Neural cell (in vitro differentiated cells): ENCODE measurements around the gene BRD7. TPM values are rescaled to one million over a fixed set of nuclear protein-coding genes. Genes with fewer than 3 reads are reported as not detected.

Experiments
- H2AFZ ChIP-seq: fragments of 200-600, 300-800 bp; sonication (generic), shearing (Covaris generic); 2 replicates; pipeline ENCODE4 v1.6.0; 2014; ENCODE audit warnings: low read depth, mild to moderate bottlenecking, antibody characterized with exemption, low read length, moderate library complexity
- H3F3A ChIP-seq: fragments of 200-600 bp; shearing (Covaris generic); 2 replicates; pipeline ENCODE4 v1.6.1; 2016; ENCODE audit warnings: mild to moderate bottlenecking, moderate library complexity, mixed read lengths, antibody characterized with exemption, low read length; ENCODE audit not compliant: insufficient read depth, poor library complexity, severe bottlenecking
- H3K27ac ChIP-seq: fragments of 200-600, 300-800 bp; sonication (generic), shearing (Covaris generic); 2 replicates; pipeline ENCODE4 v1.5.1; 2014; ENCODE audit warnings: mild to moderate bottlenecking, low read length, moderate library complexity
- H3K27me3 ChIP-seq: fragments of 300-800, 200-600 bp; sonication (generic), shearing (Covaris generic); 2 replicates; pipeline ENCODE4 v1.6.0; 2014; ENCODE audit warnings: mild to moderate bottlenecking, low read depth, low read length, moderate library complexity; ENCODE audit not compliant: insufficient read depth
- H3K36me3 ChIP-seq: fragments of 300-800, 200-600 bp; sonication (generic), shearing (Covaris generic); 2 replicates; pipeline ENCODE4 v1.5.1; 2014; ENCODE audit warnings: mild to moderate bottlenecking, antibody characterized with exemption, low read length, moderate library complexity; ENCODE audit not compliant: insufficient read depth
- H3K4me2 ChIP-seq: fragments of 300-800, 200-600 bp; sonication (generic), shearing (Covaris generic); 2 replicates; pipeline ENCODE4 v1.6.0; 2014; ENCODE audit warnings: mild to moderate bottlenecking, low read length
- H3K4me3 ChIP-seq: fragments of 300-800, 200-600 bp; sonication (generic), shearing (Covaris generic); 2 replicates; pipeline ENCODE4 v1.5.1; 2014; ENCODE audit warnings: mild to moderate bottlenecking, low read length, moderate library complexity
- H3K79me2 ChIP-seq: fragments of 200-600 bp; shearing (Covaris generic); replicated peaks from 2 replicates; pipeline ENCODE4 v1.6.0; 2014; ENCODE audit warnings: mild to moderate bottlenecking, low read length, moderate library complexity; ENCODE audit not compliant: insufficient read depth
- H3K9ac ChIP-seq: fragments of 300-800, 200-600 bp; sonication (generic), shearing (Covaris generic); 2 replicates; pipeline ENCODE4 v1.6.1; 2016; ENCODE audit warnings: mild to moderate bottlenecking, low read length, mixed read lengths
- H3K9me2 ChIP-seq: fragments of 200-600 bp; shearing (Covaris generic); 2 replicates; pipeline ENCODE4 v1.6.1; 2016; ENCODE audit warnings: mild to moderate bottlenecking, low read length, mixed read lengths; ENCODE audit not compliant: insufficient read depth
- H3K9me3 ChIP-seq: fragments of 200-600, 300-800 bp; sonication (generic), shearing (Covaris generic); 2 replicates; pipeline ENCODE4 v1.6.1; 2016; ENCODE audit warnings: mild to moderate bottlenecking, mixed run types, low read length, moderate library complexity, mixed read lengths
- H4K20me1 ChIP-seq: fragments of 200-600 bp; shearing (Covaris generic); 2 replicates; pipeline ENCODE4 v1.6.1; 2016; ENCODE audit warnings: mild to moderate bottlenecking, mixed run types; ENCODE audit not compliant: insufficient read depth
- CTCF ChIP-seq: fragments of 450-650 bp; IDR thresholded peaks from 2 replicates; pipeline ENCODE4 v1.5.1; 2014; ENCODE audit warnings: antibody characterized with exemption, mild to moderate bottlenecking, moderate library complexity; ENCODE audit not compliant: poor library complexity, severe bottlenecking
- EP300 ChIP-seq: fragments of 450-650 bp; conservative IDR thresholded peaks from 2 replicates; pipeline ENCODE4 v1.6.1; 2014; ENCODE audit warnings: antibody characterized with exemption, mild to moderate bottlenecking, moderate library complexity; ENCODE audit not compliant: poor library complexity, severe bottlenecking
- EZH2 ChIP-seq: fragments of 200-600, 300-800 bp; shearing (Covaris generic), sonication (generic); IDR thresholded peaks from 2 replicates; pipeline ENCODE4 v1.6.1; 2014; ENCODE audit warnings: antibody characterized with exemption, low read length, borderline replicate concordance, mild to moderate bottlenecking; ENCODE audit not compliant: insufficient read depth, poor library complexity, severe bottlenecking
- MXI1 ChIP-seq: fragments of 450-650 bp; conservative IDR thresholded peaks from 2 replicates; pipeline ENCODE4 v1.6.1; 2014; ENCODE audit warnings: antibody characterized with exemption, mild to moderate bottlenecking; ENCODE audit not compliant: poor library complexity, severe bottlenecking
- POLR2AphosphoS5 ChIP-seq: IDR thresholded peaks from 2 replicates; pipeline ENCODE4 v1.6.1; 2012
- RAD21 ChIP-seq: fragments of 450-650 bp; conservative IDR thresholded peaks from 2 replicates; pipeline ENCODE4 v1.6.1; 2014; ENCODE audit warnings: antibody characterized with exemption, mild to moderate bottlenecking, moderate library complexity
- REST ChIP-seq: IDR thresholded peaks from 2 replicates; pipeline ENCODE4 v1.6.1; 2012; ENCODE audit warnings: borderline replicate concordance
- SMC3 ChIP-seq: fragments of 450-650 bp; conservative IDR thresholded peaks from 2 replicates; pipeline ENCODE4 v1.6.1; 2014; ENCODE audit warnings: antibody characterized with exemption, mild to moderate bottlenecking, moderate library complexity; ENCODE audit not compliant: poor library complexity
- TAF1 ChIP-seq: IDR thresholded peaks from 2 replicates; pipeline ENCODE4 v1.6.1; 2012; ENCODE audit warnings: low read depth
- polyA plus RNA-seq: library from polyadenylated mRNA; depleted of rRNA; stranded (reverse); fragments of >200 nt; gene quantifications from 2 replicates; pipeline ENCODE4 v1.2.3, GENCODE V29; 2014

The BRD7 gene
- polyA plus RNA-seq, 1 donor from 2014 or later, result 57.2 TPM

GRCh38 chr16:50354629-50355456 lies 13.9 kb downstream of the BRD7 start:
- no peak overlapping the region for H2AFZ ChIP-seq
- H3K9me2 ChIP-seq, result no peaks in the 10 kb centered on the region
- H3K36me3 ChIP-seq, result peaks cover 12% of the 10 kb centered on the region
- H3K4me2 ChIP-seq, result no peak overlapping the region
- no peak overlapping the region for H3K4me3 ChIP-seq
- H3K9ac ChIP-seq, result no peak overlapping the region
- no peaks in the 10 kb centered on the region for H3K9me3 ChIP-seq
- H3F3A ChIP-seq, result no peaks in the 10 kb centered on the region
- H3K79me2 ChIP-seq, result peaks cover 4% of the 10 kb centered on the region
- TF ChIP-seq TAF1, result no peak
- TF ChIP-seq POLR2AphosphoS5, result no peak
- TF ChIP-seq RAD21, result peak; percentile 68
- no peak for TF ChIP-seq EZH2
- peak; percentile 70 for TF ChIP-seq SMC3
- no peak for TF ChIP-seq REST
- no peak for TF ChIP-seq MXI1
- no peak for TF ChIP-seq EP300
- TF ChIP-seq CTCF, result peak; percentile 75
- H4K20me1 ChIP-seq, result no peaks in the 10 kb centered on the region
- H3K27me3 ChIP-seq, result no peaks in the 10 kb centered on the region
- no peak overlapping the region for H3K27ac ChIP-seq

- H3F3A ChIP-seq, result no peaks in the 10 kb centered on the region
- no peaks in the 10 kb centered on the region for H3K9me3 ChIP-seq
- peaks cover 12% of the 10 kb centered on the region for H3K36me3 ChIP-seq
- peaks cover 4% of the 10 kb centered on the region for H3K79me2 ChIP-seq
- H2AFZ ChIP-seq, result no peak overlapping the region
- H4K20me1 ChIP-seq, result no peaks in the 10 kb centered on the region
- H3K4me3 ChIP-seq, result no peak overlapping the region
- H3K27me3 ChIP-seq, result no peaks in the 10 kb centered on the region
- TF ChIP-seq MXI1, result no peak
- TF ChIP-seq TAF1, result no peak
- TF ChIP-seq SMC3, result no peak
- no peak for TF ChIP-seq EZH2
- no peak for TF ChIP-seq POLR2AphosphoS5
- no peak for TF ChIP-seq RAD21
- no peak for TF ChIP-seq REST
- no peak for TF ChIP-seq EP300
- TF ChIP-seq CTCF, result no peak
- H3K4me2 ChIP-seq, result no peak overlapping the region
- H3K27ac ChIP-seq, result no peak overlapping the region
- H3K9ac ChIP-seq, result no peak overlapping the region
- no peaks in the 10 kb centered on the region for H3K9me2 ChIP-seq
These were observed 14.7 kb downstream of the BRD7 start for GRCh38 chr16:50354082-50354481.
